GM18870 (cell line): ENCODE results near the gene GARNL3.

Source experiments
- ATAC-seq: cut with Tn5 transposase; IDR thresholded peaks from one replicate; pipeline ENCODE4 v1.9.1; 2021; ENCODE audit warnings: moderate library complexity; ENCODE audit not compliant: unreplicated experiment

GARNL3 gene

GRCh38 chr9:127346584-127346983, 82.0 kb downstream of the GARNL3 start:
- ATAC-seq, result no peak

- ATAC-seq, result no peak
These were observed 83.5 kb downstream of the GARNL3 start for GRCh38 chr9:127347831-127348776.

DNA sequence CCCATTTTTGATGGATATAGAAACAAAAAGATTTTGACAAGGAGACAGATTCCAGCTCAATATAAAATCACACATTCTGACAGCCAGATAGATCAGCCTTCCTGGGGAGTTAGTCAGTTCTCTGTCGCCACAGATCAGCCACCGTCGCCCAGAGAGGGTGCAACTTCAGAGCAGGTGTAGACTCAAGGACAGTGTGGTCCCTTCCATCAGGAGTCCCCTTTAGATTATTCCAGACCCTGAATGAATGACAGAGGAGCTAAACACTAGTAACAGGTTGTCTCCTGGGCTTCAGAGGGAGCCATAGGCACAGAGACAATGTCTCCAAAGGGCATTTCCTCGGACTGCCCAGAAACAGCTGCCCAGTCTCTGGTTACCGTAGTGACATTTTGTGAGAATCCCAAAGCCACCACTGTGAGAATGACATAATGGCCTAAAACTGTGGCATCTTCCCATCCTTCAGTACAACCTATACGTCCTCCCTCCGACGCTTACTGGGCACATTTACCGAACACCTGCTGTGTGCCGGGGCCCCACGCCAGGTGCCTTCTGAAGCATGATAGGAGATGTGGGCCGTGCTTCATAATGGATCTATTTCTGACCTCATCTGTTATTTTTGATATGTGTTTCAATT, 85.0 kb downstream of the GARNL3 start:
- ATAC-seq, result no peak

DNA sequence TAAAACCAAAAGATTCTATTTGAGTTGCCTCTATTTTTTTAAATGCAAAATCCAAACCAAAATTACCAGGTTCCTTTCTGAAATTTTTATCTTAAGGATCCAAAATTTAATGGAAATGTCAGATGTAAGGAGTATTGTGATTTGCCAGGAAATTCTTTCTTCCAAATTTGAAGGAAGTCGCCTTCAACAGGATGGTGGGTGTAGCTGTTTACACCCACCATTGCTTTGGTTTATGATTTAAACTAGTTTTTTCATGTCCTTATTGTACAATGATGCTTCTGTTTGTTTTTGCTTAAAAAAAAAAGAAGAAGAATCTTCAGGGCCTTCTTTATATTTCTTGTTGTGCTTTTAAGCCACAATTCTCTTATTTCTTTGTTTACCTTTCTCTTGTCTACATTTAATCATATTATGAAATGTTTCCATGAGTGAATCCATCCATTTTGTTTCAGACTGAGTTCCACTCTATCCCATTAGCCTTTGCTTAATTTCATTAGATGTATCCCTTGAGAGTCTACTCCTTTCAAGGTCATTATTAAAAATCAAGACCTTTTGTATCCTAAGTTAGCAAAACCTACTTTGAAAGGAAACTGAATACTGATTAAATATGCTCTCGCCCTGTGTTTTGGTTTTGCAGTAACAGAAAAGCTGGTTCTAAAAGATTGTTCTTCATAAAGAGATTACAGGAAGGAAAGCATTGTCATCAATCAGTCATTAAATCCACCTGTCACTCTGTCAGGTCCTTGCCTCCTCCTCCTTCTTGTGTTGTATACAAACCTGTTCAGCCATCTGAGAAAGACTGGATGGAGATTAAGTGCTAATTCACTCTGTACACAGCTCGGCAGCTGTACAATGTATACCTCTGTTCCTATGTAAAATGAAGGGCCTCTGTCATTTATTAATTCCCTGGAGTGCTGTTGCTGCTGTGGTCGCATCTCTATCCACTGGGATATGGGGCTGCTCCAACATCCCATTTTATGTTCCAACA, 86.9 kb downstream of the GARNL3 start:
- no peak for ATAC-seq

GRCh38 chr9:127353882-127354281, 89.3 kb downstream of the GARNL3 start:
- no peak for ATAC-seq

DNA sequence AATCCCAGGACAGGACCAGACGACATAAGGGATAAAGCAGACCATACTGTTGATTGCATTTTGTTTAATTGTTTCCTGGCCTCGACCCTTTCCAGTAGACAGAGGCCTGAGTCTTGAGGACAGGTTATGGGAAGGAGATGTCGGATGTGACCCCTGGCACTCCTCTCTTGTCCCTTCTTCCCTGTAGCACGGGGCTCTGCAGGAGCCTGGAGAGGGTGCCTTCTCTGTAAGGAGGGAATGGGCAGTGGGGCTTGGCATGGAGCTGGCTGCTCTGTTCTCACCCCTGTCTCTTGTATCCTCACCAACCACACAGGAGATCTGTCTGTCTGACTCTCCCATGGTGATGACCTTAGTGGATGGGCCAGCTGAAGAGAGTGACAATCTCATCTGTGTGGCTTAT, 92.3 kb downstream of the GARNL3 start:
- ATAC-seq, result no peak

DNA sequence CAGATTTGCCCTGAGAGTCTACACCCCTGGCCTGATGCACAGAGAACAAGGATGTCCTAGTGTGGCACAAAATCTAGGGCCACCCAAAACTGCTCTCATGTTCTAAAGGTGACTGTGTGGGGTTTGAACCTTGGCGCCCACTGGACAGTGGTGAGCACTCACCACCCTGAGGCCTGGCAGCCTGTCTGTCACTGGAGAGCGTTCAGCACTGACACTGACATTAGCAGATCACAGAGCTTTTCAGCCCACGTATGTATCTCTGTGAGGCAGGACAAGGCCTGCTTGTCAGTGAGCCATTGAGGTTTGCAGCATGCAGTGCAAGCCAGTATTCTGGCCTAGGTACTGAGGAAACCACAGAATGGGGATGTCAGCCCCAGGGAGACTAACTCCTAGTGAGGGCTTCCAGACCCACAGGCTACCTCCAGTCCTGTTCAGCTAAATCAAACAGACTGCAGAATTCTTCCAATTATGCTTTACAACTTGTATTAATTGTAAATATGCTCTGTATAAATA, 93.5 kb downstream of the GARNL3 start:
- no peak for ATAC-seq

- ATAC-seq, result no peak
These were observed 94.2 kb downstream of the GARNL3 start for GRCh38 chr9:127358770-127359169.

DNA sequence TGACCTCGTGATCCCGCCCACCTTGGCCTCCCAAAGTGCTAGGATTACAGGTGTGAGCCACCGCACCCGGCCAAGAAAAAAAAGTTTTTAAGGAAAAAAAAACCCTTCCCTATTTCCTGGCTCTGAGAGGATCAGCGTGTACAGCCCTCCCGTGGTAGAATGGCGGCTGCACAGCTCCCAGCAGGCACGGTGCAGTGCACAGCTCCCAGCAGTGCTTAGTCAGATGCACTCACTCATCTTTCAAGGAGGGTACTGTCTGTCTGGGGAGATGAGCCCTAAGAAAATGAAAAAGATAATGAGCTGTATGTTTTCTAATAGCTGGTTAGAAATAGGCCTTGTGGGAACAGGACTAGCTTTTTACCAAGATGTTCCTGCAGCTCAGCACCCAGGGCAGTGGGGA, 95.7 kb downstream of the GARNL3 start:
- no peak for ATAC-seq

DNA sequence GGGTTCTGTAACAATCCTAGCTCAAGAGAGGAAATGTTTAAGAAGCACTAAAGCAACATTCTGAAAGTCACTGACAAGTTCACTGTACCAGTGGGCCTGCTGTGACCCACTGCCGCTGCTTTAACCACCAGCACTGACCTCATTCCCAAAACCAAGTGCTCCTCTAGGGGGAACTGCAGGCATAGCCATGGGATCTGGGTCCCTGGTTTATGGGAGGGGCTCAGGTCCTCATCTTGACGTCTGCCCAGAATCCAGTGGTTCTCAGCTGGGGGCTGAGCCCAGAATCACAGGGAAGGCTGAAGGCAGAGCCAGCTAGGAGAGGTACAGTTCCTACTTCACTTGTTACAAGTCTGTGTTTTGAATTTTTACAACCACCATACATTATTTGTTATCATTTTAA, 96.3 kb downstream of the GARNL3 start:
- no peak for ATAC-seq

DNA sequence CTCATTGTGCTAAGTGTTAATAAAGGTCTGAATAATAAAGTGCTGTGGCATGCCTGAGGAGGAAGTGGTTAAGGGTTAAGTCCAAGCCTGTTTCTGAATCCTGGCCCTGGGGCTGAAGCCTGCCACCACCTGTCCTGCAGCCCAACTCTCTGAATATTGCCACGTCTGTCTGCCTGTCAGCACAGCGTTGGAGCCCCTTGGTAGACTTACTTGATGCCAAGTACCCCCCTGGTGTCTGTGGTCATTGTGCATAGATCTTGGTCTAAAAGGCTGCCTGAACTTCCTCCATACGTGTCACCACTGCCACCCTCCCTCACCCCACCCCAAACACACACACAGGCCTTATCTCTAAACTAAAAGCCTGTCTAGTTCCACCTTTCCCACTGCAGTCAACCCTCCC, 97.0 kb downstream of the GARNL3 start:
- ATAC-seq, result no peak

DNA sequence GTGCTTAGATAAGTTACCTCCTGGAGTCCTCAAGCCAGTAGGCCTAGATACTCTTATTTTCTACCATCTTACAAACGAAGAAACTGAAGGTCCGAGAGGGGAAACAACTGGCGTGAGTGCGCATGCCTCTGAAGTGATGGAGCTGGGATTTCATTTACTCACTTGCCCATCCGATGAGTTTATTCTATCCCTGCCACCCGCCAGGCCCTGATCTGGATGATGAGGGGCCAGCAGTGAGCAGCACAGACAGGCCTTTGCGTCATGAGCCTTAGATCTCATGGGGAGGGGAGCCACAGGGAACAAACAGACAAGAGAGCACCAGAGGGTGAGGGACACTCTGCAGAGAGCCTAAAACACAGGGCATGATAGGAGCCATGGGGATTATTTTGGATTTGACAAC, 98.3 kb downstream of the GARNL3 start:
- ATAC-seq, result no peak

DNA sequence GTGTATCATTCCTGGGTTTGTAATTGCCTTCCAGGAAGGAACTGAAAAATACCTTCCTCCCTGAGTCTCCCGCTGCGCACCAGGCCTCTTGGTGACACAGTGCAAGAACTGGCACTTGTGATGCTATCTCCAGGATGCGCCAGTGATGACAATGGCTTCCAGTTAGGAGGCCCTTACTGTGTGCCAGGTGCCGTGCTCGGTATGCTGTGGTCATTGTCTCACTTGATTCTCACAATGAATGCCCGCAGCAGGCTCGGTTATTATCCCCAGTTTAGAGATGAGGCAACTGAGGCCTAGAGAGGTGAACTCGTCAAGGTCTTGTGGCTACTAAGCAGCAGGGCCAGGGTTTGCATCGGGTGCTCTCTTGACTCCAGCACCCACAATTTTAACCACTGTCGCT, 100.9 kb downstream of the GARNL3 start:
- ATAC-seq, result no peak

DNA sequence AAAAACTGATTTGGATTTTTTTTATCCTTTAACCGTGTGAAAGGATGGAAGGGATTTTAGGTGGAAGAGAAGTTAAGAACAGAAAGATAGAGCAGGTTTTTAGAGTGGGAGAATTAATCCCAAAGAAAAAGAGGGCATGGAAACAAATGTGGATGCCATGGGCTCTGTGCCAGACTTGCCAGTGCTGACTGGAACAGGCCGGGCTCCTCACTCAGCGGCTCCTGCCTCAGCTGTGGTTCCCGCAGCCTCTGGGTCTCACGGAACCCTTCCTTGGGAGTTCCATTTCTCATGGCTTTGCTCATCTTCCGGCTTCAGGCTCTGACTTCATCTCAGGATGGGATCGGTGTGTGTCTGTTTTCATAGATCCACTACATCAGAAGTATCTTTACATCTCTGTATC, 102.0 kb downstream of the GARNL3 start:
- no peak for ATAC-seq

GRCh38 chr9:127368852-127369402, 104.4 kb downstream of the GARNL3 start:
- no peak for ATAC-seq

GRCh38 chr9:127369428-127369827, 104.9 kb downstream of the GARNL3 start:
- ATAC-seq, result no peak

GRCh38 chr9:127370147-127370579, 105.6 kb downstream of the GARNL3 start:
- no peak for ATAC-seq

GRCh38 chr9:127370672-127371648, 106.4 kb downstream of the GARNL3 start:
- ATAC-seq, result no peak

- ATAC-seq, result no peak
These were observed 115.9 kb downstream of the GARNL3 start for GRCh38 chr9:127380479-127380878.
